Measurements from ENCODE around the gene GPM6B.

The GPM6B gene

DNA sequence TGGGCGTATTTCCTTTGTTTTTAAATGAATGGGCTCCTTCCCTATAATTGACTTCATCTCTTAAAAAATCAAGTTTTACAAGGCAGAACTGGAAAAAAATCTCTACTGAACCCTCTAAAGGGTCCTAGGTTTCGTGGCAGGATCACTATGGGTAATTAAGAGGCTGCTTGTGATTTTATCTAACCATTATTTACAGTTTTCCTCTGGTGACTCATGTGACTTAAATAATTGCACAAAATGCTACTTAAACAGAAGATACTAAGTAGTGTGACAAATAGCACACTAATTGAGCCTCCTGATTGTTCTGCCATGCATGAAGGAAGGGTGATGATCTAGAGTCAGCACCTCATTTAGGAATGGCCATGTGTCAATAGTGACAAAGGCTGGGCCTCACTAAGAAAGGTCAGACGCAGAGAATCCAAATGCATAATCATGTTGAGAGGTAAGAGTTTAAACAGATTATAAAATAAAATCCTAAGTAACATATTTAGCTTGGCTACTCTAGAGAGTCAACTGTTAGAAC lies 46.8 kb downstream of the GPM6B start:
- H3K27me3 ChIP-seq (ENCODE audit: control insufficient read depth in 1 of 2, insufficient read depth in 2 of 2, low read length in 2 of 2): no peaks in the 10 kb centered on the region
- peaks cover 6 to 19% of the 10 kb centered on the region in 2 donors for H3K36me3 ChIP-seq (ENCODE audit: control insufficient read depth in 2 of 2, insufficient read depth in 2 of 2, low read length in 2 of 2)
- H3K9ac ChIP-seq (ENCODE audit: low read length in 2 of 2): no peak overlapping the region
- no peaks in the 10 kb centered on the region for H3K9me3 ChIP-seq (ENCODE audit: control insufficient read depth in 2 of 2, low read length in 2 of 2)
- H3K27ac ChIP-seq (ENCODE audit: low read length): no peak overlapping the region
- no peak overlapping the region for H3K4me3 ChIP-seq (ENCODE audit: low read length in 2 of 2)
- no peaks in the 10 kb centered on the region for H3K4me1 ChIP-seq (ENCODE audit: control insufficient read depth, insufficient read depth, low read length)

DNA sequence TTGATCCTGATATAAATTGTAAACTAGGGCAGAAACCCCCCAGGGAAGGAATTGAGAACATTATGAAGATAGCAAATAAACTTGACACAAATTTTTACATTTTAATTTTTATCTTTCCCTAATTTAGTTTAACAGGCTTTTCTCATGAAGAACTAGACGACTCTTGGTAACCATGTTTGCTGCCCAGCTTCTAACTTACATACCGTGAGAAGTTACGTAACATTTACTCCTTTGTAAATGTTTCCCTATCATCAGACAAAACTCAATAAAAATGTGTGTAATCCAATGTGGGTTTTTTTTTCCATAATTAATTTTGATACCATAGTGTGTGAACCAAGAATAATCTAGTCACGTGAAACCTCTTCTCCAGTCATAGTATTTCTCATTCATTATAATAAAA lies 48.0 kb downstream of the GPM6B start:
- no peaks in the 10 kb centered on the region for H3K4me1 ChIP-seq (ENCODE audit: control insufficient read depth, insufficient read depth, low read length)
- no peaks in the 10 kb centered on the region for H3K27me3 ChIP-seq (ENCODE audit: control insufficient read depth in 1 of 2, insufficient read depth in 2 of 2, low read length in 2 of 2)
- H3K9ac ChIP-seq (ENCODE audit: low read length in 2 of 2): no peak overlapping the region
- H3K4me3 ChIP-seq (ENCODE audit: low read length in 2 of 2): no peak overlapping the region
- H3K36me3 ChIP-seq (ENCODE audit: control insufficient read depth in 2 of 2, insufficient read depth in 2 of 2, low read length in 2 of 2): peaks cover under 1 to 19% of the 10 kb centered on the region in 2 donors
- no peaks in the 10 kb centered on the region for H3K9me3 ChIP-seq (ENCODE audit: control insufficient read depth in 2 of 2, low read length in 2 of 2)
- no peak overlapping the region for H3K27ac ChIP-seq (ENCODE audit: low read length)

DNA sequence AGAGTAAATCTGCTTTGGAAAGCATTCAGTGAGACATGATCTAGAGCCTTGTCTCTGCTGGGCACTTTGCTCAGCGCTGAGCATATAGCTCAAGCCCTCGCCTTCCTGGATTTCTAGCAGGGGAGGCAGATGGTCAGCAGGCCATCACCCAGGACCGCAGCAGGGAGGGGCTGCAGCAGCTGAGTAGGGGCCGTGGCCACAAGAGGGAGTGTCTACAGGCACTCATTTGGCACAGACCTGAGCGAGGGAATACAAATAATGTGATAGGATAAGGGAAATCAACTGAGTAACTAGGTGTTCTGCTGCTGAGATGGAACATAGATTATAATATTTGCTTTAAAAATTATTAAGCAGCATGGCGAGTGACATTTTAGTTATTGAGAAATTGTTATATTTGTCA lies 52.1 kb downstream of the GPM6B start:
- Histone ChIP-seq H3K9ac (ENCODE audit: low read length in 2 of 2) (no peak overlapping the region), H3K4me3 (ENCODE audit: low read length in 2 of 2) (no peak overlapping the region), H3K9me3 (ENCODE audit: control insufficient read depth in 2 of 2, low read length in 2 of 2) (no peaks in the 10 kb centered on the region), H3K27me3 (ENCODE audit: control insufficient read depth in 1 of 2, insufficient read depth in 2 of 2, low read length in 2 of 2) (no peaks in the 10 kb centered on the region), H3K27ac (ENCODE audit: low read length) (no peak overlapping the region), H3K36me3 (ENCODE audit: control insufficient read depth in 2 of 2, insufficient read depth in 2 of 2, low read length in 2 of 2) (peaks cover 8 to 30% of the 10 kb centered on the region in 2 donors), H3K4me1 (ENCODE audit: control insufficient read depth, insufficient read depth, low read length) (no peaks in the 10 kb centered on the region)

DNA sequence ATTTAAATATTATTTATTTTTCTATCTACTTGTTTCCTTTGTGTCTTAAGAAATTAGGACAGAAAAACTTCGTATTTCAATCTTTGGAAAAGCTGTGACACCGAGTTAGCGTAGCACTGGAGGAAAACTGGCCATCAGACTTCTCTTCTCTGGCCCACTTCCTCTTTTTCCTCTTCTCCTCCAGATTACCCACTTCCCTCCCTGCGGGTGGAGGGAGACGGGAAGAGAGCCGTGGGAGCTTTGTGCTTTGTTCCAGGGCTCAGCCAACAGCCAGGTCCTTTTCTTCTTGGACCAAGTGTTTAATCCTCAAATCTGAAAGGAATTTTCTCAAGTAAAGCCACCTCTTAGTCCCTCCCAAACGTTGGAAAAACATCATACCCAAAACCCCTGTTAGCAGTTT lies 52.6 kb downstream of the GPM6B start:
- H3K27me3 ChIP-seq (ENCODE audit: control insufficient read depth in 1 of 2, insufficient read depth in 2 of 2, low read length in 2 of 2): no peaks in the 10 kb centered on the region
- peaks cover 8 to 28% of the 10 kb centered on the region in 2 donors for H3K36me3 ChIP-seq (ENCODE audit: control insufficient read depth in 2 of 2, insufficient read depth in 2 of 2, low read length in 2 of 2)
- no peak overlapping the region for H3K4me3 ChIP-seq (ENCODE audit: low read length in 2 of 2)
- H3K9me3 ChIP-seq (ENCODE audit: control insufficient read depth in 2 of 2, low read length in 2 of 2): no peaks in the 10 kb centered on the region
- H3K4me1 ChIP-seq (ENCODE audit: control insufficient read depth, insufficient read depth, low read length): no peaks in the 10 kb centered on the region
- H3K27ac ChIP-seq (ENCODE audit: low read length): no peak overlapping the region
- no peak overlapping the region for H3K9ac ChIP-seq (ENCODE audit: low read length in 2 of 2)

DNA sequence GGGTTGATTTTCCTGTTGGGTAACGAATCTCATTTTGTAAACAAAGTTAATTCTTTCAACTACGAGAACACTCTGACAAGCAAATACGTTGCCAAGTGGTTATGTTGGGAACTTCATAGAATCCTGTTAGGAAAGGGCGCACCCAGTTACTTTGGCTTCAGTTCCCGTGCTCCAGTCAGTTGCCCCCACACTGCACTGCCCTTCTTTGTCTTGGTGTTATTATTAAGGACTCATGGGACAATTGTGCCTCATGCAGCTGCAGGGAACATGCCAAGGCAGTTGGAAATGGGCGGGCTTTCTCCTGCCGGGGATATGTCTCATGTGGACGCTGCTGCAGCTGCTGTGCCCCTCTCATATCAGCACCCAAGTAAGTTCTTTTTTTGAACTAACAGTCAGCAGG lies 53.4 kb downstream of the GPM6B start:
- no peak overlapping the region for H3K9ac ChIP-seq (ENCODE audit: low read length in 2 of 2)
- H3K36me3 ChIP-seq (ENCODE audit: control insufficient read depth in 2 of 2, insufficient read depth in 2 of 2, low read length in 2 of 2): peaks cover 14 to 26% of the 10 kb centered on the region in 2 donors
- no peaks in the 10 kb centered on the region for H3K4me1 ChIP-seq (ENCODE audit: control insufficient read depth, insufficient read depth, low read length)
- no peaks in the 10 kb centered on the region for H3K27me3 ChIP-seq (ENCODE audit: control insufficient read depth in 1 of 2, insufficient read depth in 2 of 2, low read length in 2 of 2)
- no peak overlapping the region for H3K4me3 ChIP-seq (ENCODE audit: low read length in 2 of 2)
- no peak overlapping the region for H3K27ac ChIP-seq (ENCODE audit: low read length)
- no peaks in the 10 kb centered on the region for H3K9me3 ChIP-seq (ENCODE audit: control insufficient read depth in 2 of 2, low read length in 2 of 2)

DNA sequence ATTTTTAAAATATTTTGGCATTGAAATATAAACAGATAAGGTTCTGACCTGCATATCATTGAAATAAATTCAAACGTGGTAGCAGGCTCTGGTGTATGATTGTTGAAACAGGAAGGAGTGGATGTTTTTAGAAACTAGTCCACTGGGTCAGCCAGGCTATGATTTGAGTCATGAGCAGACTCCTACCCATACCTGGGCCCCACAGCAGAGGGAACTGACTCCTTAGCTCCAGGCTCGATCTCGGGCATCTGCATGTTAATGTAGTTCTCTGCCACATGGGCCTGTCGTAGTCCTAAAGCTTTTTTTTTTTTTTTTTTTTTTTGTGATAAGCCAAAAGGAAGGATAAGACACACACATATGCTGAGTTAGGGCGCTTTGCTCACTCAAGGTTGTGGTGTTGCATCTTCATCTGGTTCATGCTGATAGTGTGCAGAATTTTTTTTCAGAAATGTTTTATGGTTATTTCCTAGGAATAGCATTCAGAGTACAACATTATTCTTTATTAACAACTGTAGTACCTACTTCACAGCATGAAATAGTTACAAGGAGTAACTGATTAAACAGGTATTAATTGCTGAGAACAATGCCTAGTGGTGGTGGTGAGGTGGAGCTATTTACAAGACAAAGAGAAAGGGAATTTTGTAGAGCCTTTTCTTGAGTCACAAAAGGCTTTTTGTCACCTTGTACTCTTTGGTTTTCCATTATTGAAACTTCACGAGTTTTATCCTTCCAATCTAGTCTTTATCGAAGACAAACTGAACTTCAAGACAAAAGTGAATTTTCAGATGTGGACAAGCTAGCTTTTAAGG lies 55.1 kb downstream of the GPM6B start:
- H3K36me3 ChIP-seq (ENCODE audit: control insufficient read depth in 2 of 2, insufficient read depth in 2 of 2, low read length in 2 of 2): peaks cover 22 to 35% of the 10 kb centered on the region in 2 donors
- no peaks in the 10 kb centered on the region for H3K9me3 ChIP-seq (ENCODE audit: control insufficient read depth in 2 of 2, low read length in 2 of 2)
- peaks cover 0 to 2% of the 10 kb centered on the region in 2 donors for H3K27me3 ChIP-seq (ENCODE audit: control insufficient read depth in 1 of 2, insufficient read depth in 2 of 2, low read length in 2 of 2)
- no peak overlapping the region for H3K9ac ChIP-seq (ENCODE audit: low read length in 2 of 2)
- H3K27ac ChIP-seq (ENCODE audit: low read length): no peak overlapping the region
- no peaks in the 10 kb centered on the region for H3K4me1 ChIP-seq (ENCODE audit: control insufficient read depth, insufficient read depth, low read length)
- H3K4me3 ChIP-seq (ENCODE audit: low read length in 2 of 2): no peak overlapping the region

DNA sequence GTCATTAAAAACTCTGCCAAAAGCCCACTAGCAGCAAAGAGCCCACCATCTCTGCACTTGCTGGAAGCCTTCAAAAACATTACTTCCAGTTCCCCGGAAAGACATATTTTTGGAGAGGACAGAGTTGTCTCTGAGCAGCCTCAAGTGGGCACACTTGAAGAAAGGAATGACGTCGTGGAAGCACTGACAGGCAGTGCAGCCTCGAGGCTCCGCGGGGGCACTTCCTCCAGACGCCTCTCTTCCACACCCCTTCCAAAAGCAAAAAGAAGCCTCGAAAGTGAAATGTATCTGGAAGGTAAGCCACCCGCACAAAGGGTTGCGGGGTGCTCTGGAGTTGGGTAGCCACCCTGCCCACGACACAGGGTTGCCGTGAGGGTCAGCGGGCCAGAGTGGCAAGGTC lies 56.5 kb downstream of the GPM6B start:
- Histone ChIP-seq H3K9me3 (ENCODE audit: control insufficient read depth in 2 of 2, low read length in 2 of 2) (no peaks in the 10 kb centered on the region), H3K27me3 (ENCODE audit: control insufficient read depth in 1 of 2, insufficient read depth in 2 of 2, low read length in 2 of 2) (peaks cover 0 to 2% of the 10 kb centered on the region in 2 donors), H3K27ac (ENCODE audit: low read length) (no peak overlapping the region), H3K4me1 (ENCODE audit: control insufficient read depth, insufficient read depth, low read length) (no peaks in the 10 kb centered on the region), H3K4me3 (ENCODE audit: low read length in 2 of 2) (no peak overlapping the region), H3K36me3 (ENCODE audit: control insufficient read depth in 2 of 2, insufficient read depth in 2 of 2, low read length in 2 of 2) (peaks cover 22 to 30% of the 10 kb centered on the region in 2 donors), H3K9ac (ENCODE audit: low read length in 2 of 2) (no peak overlapping the region)

DNA sequence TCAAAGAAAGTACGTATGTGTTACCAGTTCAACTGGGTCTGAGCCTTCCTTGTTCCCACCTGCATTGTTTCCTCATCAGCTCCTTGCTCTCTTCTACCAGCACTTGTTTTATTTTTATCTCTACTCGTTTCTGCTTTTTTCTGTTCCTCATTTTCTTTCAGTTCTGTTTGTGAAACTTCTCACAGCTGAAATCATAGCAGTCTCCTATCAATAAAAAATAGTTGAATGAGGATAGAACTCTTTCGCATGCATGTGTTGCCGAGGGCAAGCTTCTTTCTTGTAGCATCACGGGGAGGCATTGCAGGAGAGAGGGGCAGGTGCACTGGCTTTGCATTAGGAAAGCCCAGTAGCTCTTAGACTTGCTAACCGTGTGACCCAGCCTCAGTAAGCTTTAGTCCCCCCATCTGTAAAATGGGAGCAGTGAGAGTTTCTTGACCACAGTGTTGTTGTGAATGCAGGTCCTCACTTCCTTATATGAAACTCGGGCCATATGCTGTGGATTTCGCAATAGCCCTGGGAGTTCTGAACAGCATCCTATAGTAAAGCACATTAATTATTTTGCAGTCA lies 57.7 kb downstream of the GPM6B start:
- Histone ChIP-seq H3K36me3 (ENCODE audit: control insufficient read depth in 2 of 2, insufficient read depth in 2 of 2, low read length in 2 of 2) (peaks cover 22 to 30% of the 10 kb centered on the region in 2 donors), H3K27ac (ENCODE audit: low read length) (no peak overlapping the region)

DNA sequence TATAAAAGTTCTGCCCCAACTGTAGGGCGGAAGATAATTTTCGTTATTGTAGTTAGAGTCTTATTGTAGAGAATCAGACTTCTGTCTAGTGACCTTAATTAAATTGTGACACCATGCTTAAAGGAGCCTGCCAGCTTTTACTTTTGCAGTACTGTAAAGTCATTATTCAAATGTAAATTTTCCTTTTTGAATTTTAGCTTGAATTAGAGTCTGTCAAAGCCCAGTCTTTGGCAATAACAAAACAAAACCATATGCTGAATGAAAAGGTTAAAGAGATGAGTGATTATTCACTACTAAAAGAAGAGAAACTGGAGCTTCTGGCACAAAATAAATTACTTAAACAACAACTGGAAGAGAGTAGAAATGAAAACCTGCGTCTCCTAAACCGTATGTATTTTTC lies 60.5 kb downstream of the GPM6B start:
- peaks cover 19 to 35% of the 10 kb centered on the region in 2 donors for H3K36me3 ChIP-seq (ENCODE audit: control insufficient read depth in 2 of 2, insufficient read depth in 2 of 2, low read length in 2 of 2)

More for the DNA sequence above, 57.7 kb downstream of the GPM6B start:
- Histone ChIP-seq H3K9ac (ENCODE audit: low read length in 2 of 2) (no peak overlapping the region), H3K9me3 (ENCODE audit: control insufficient read depth in 2 of 2, low read length in 2 of 2) (no peaks in the 10 kb centered on the region), H3K27me3 (ENCODE audit: control insufficient read depth in 1 of 2, insufficient read depth in 2 of 2, low read length in 2 of 2) (peaks cover 0 to 2% of the 10 kb centered on the region in 2 donors), H3K4me3 (ENCODE audit: low read length in 2 of 2) (no peak overlapping the region), H3K4me1 (ENCODE audit: control insufficient read depth, insufficient read depth, low read length) (no peaks in the 10 kb centered on the region)

DNA sequence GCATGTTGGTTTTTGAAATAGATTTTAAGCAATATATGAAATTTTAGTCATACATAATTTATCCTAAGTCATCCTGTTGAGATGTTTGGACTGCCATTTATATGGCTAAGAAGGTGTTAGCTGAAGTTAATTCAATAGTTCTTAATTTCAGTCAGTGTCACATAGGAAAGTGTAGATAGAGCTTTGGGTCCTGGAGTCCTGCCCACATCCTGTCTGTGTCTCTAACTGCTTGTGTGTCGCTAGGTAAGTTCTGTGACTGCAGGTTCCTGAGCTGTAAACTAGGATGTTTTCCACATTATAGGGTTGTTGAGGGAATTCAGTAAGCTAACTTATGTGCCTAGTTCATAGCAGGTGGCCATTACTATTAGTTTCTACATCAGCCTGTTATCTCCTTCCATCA lies 61.6 kb downstream of the GPM6B start:
- H3K36me3 ChIP-seq (ENCODE audit: control insufficient read depth in 2 of 2, insufficient read depth in 2 of 2, low read length in 2 of 2): peaks cover 19 to 28% of the 10 kb centered on the region in 2 donors
- no peak overlapping the region for H3K4me3 ChIP-seq (ENCODE audit: low read length in 2 of 2)
- no peaks in the 10 kb centered on the region for H3K9me3 ChIP-seq (ENCODE audit: control insufficient read depth in 2 of 2, low read length in 2 of 2)
- no peaks in the 10 kb centered on the region for H3K4me1 ChIP-seq (ENCODE audit: control insufficient read depth, insufficient read depth, low read length)
- no peak overlapping the region for H3K27ac ChIP-seq (ENCODE audit: low read length)
- peaks cover 0 to 2% of the 10 kb centered on the region in 2 donors for H3K27me3 ChIP-seq (ENCODE audit: control insufficient read depth in 1 of 2, insufficient read depth in 2 of 2, low read length in 2 of 2)
- no peak overlapping the region for H3K9ac ChIP-seq (ENCODE audit: low read length in 2 of 2)

More for the DNA sequence above, 60.5 kb downstream of the GPM6B start:
- Histone ChIP-seq H3K9me3 (ENCODE audit: control insufficient read depth in 2 of 2, low read length in 2 of 2) (no peaks in the 10 kb centered on the region), H3K4me3 (ENCODE audit: low read length in 2 of 2) (no peak overlapping the region), H3K27me3 (ENCODE audit: control insufficient read depth in 1 of 2, insufficient read depth in 2 of 2, low read length in 2 of 2) (peaks cover 0 to 2% of the 10 kb centered on the region in 2 donors), H3K4me1 (ENCODE audit: control insufficient read depth, insufficient read depth, low read length) (no peaks in the 10 kb centered on the region), H3K9ac (ENCODE audit: low read length in 2 of 2) (no peak overlapping the region), H3K27ac (ENCODE audit: low read length) (no peak overlapping the region)

DNA sequence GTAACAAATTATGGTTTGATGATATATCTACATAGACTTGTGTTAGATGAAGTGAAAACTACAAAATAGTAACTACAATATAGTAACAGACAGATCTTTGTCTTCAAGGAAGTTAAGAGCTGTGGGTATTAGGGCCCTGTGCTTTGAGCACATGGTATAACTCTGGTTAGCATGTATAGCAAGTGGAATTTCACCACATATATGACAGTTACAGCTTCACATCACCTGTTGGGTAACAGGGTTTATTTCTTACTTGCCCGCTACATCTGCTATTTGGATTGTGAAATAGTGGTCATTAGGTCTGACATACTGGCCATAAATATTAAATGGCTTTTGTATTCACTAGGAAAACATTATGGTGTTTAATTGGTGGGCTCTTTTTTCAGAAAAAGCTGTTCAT lies 62.1 kb downstream of the GPM6B start:
- Histone ChIP-seq H3K27ac (ENCODE audit: low read length) (no peak overlapping the region), H3K27me3 (ENCODE audit: control insufficient read depth in 1 of 2, insufficient read depth in 2 of 2, low read length in 2 of 2) (peaks cover 0 to 2% of the 10 kb centered on the region in 2 donors), H3K36me3 (ENCODE audit: control insufficient read depth in 2 of 2, insufficient read depth in 2 of 2, low read length in 2 of 2) (peaks cover 16 to 24% of the 10 kb centered on the region in 2 donors), H3K9me3 (ENCODE audit: control insufficient read depth in 2 of 2, low read length in 2 of 2) (no peaks in the 10 kb centered on the region), H3K4me3 (ENCODE audit: low read length in 2 of 2) (no peak overlapping the region), H3K9ac (ENCODE audit: low read length in 2 of 2) (no peak overlapping the region), H3K4me1 (ENCODE audit: control insufficient read depth, insufficient read depth, low read length) (no peaks in the 10 kb centered on the region)

All from stomach smooth muscle (tissue), 2 donors.